HG03520 (cell line): Measurements from ENCODE around the gene FOLH1.
"Not testable (repeated sequence)": the region's sequence is repeated elsewhere in the genome, so short reads cannot be mapped to it uniquely, and the experiment has no call there.

Experiments
- ATAC-seq: cut with Tn5 transposase; IDR thresholded peaks from one replicate; pipeline ENCODE4 v1.9.1; 2021; ENCODE audit warnings: mild to moderate bottlenecking, moderate library complexity; ENCODE audit not compliant: unreplicated experiment

FOLH1 gene

GRCh38 chr11:49184756-49185155 is 23.6 kb downstream of the FOLH1 start:
- not testable (repeated sequence) for ATAC-seq

GRCh38 chr11:49177936-49178335 is 30.5 kb downstream of the FOLH1 start:
- ATAC-seq = not testable (repeated sequence)

- ATAC-seq = not testable (repeated sequence)
These were observed 33.0 kb downstream of the FOLH1 start for GRCh38 chr11:49175378-49175777.

GRCh38 chr11:49174691-49175366 is 33.6 kb downstream of the FOLH1 start:
- ATAC-seq = not testable (repeated sequence)

GRCh38 chr11:49171613-49172012 is 36.8 kb downstream of the FOLH1 start:
- not testable (repeated sequence) for ATAC-seq

- ATAC-seq = not testable (repeated sequence)
These were observed 38.8 kb downstream of the FOLH1 start for GRCh38 chr11:49169579-49169978.

- ATAC-seq = not testable (repeated sequence)
These were observed 39.4 kb downstream of the FOLH1 start for GRCh38 chr11:49168992-49169391.

- no peak for ATAC-seq
These were observed 57.2 kb downstream of the FOLH1 start for GRCh38 chr11:49151211-49151610.

- ATAC-seq = not testable (repeated sequence)
These were observed 106.0 kb downstream of the FOLH1 start for GRCh38 chr11:49102356-49102755.
